KMS-11 (cell line): Measurements from ENCODE around the gene APH1A.
A peak's percentile ranks its signal among the peaks of the same experiment; 100 is the strongest.
"Not testable (repeated sequence)": the region's sequence is repeated elsewhere in the genome, so short reads cannot be mapped to it uniquely, and the experiment has no call there.

ENCODE experiments used
- H2AFZ ChIP-seq: fragments of 200-600 bp; sonication (generic); 2 replicates; pipeline ENCODE4 v1.6.1; 2016; ENCODE audit warnings: antibody characterized with exemption, mixed run types, low read depth
- H3K27ac ChIP-seq: fragments of 200-600 bp; sonication (generic); 2 replicates; pipeline ENCODE4 v1.6.1; 2016; ENCODE audit warnings: mild to moderate bottlenecking, mixed run types
- H3K27me3 ChIP-seq: fragments of 200-600 bp; sonication (generic); 2 replicates; pipeline ENCODE4 v1.6.1; 2017; ENCODE audit warnings: mild to moderate bottlenecking, low read depth, mixed run types, moderate library complexity; ENCODE audit not compliant: insufficient read depth
- H3K36me3 ChIP-seq: fragments of 200-600 bp; sonication (generic); 2 replicates; pipeline ENCODE4 v1.6.1; 2017; ENCODE audit warnings: mild to moderate bottlenecking, mixed run types; ENCODE audit not compliant: insufficient read depth
- H3K4me1 ChIP-seq: fragments of 200-600 bp; sonication (generic); 2 replicates; pipeline ENCODE4 v1.6.1; 2016; ENCODE audit warnings: mild to moderate bottlenecking, low read depth, mixed run types; ENCODE audit not compliant: poor library complexity, severe bottlenecking
- H3K4me2 ChIP-seq: fragments of 200-600 bp; sonication (generic); 2 replicates; pipeline ENCODE4 v1.7.0; 2016; ENCODE audit warnings: mild to moderate bottlenecking, mixed run types
- H3K4me3 ChIP-seq: fragments of 200-600 bp; sonication (generic); IDR thresholded peaks from 2 replicates; pipeline ENCODE4 v1.6.1; 2017; ENCODE audit warnings: low read depth, low read length, mixed read lengths; ENCODE audit not compliant: insufficient read depth
- H3K79me2 ChIP-seq: fragments of 200-600 bp; sonication (generic); 2 replicates; pipeline ENCODE4 v1.6.1; 2016; ENCODE audit warnings: low read depth, mixed run types; ENCODE audit not compliant: insufficient read depth
- H3K9ac ChIP-seq: fragments of 200-600 bp; sonication (generic); 2 replicates; pipeline ENCODE4 v1.6.1; 2016; ENCODE audit warnings: mild to moderate bottlenecking, mixed run types
- H4K20me1 ChIP-seq: fragments of 200-600 bp; sonication (generic); 2 replicates; pipeline ENCODE4 v1.6.1; 2016; ENCODE audit warnings: mild to moderate bottlenecking, mixed run types; ENCODE audit not compliant: insufficient read depth
- CTCF ChIP-seq: fragments of 200-600 bp; sonication (generic); conservative IDR thresholded peaks from 2 replicates; pipeline ENCODE4 v1.6.1; 2017; ENCODE audit warnings: low read depth, mild to moderate bottlenecking, antibody characterized with exemption, low read length, moderate library complexity, mixed read lengths

The APH1A gene

DNA sequence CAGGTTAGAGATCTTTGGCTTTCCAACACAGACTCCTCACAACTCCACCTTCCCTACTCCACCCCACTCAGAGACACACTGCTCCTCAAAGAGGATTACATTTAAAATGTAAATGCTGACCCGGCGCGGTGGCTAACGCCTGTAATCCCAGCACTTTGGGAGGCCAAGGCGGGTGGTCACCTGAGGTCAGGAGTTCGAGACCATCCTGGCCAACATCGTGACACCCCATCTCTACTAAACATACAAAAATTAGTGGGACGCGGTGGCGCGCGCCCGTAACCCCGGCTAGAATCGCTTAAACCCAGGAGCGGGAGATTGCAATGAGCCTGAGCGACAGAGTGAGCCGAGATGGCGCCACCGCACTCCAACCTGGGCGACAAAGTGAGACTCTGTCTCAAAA lies 31.1 kb downstream of the APH1A start:
- H3K4me3 ChIP-seq, result no peak overlapping the region
- no peak overlapping the region for H3K9ac ChIP-seq
- H3K36me3 ChIP-seq, result no peaks in the 10 kb centered on the region
- peak overlapping the region; percentile 86; the same call in 1 of the 2 replicates for H3K4me2 ChIP-seq
- H3K27ac ChIP-seq, result no peak overlapping the region
- no peak for TF ChIP-seq CTCF
- H3K27me3 ChIP-seq, result no peaks in the 10 kb centered on the region
- peaks cover 27% of the 10 kb centered on the region for H3K4me1 ChIP-seq
- peaks cover 28% of the 10 kb centered on the region for H3K79me2 ChIP-seq
- no peak overlapping the region for H2AFZ ChIP-seq
- H4K20me1 ChIP-seq, result peaks cover 9% of the 10 kb centered on the region; the same call in 1 of the 2 replicates

- peak overlapping the region; percentile 98 for H3K4me3 ChIP-seq
- H3K27me3 ChIP-seq, H4K20me1 ChIP-seq, H3K36me3 ChIP-seq: not testable (repeated sequence)
- H3K4me1 ChIP-seq, result peaks cover 30% of the 10 kb centered on the region
- peak overlapping the region; percentile 52 for H2AFZ ChIP-seq
- peak overlapping the region; percentile 86 for H3K4me2 ChIP-seq
- H3K27ac ChIP-seq, result peak overlapping the region; percentile 90
- H3K79me2 ChIP-seq, result peaks cover 34% of the 10 kb centered on the region
- H3K9ac ChIP-seq, result peak overlapping the region; percentile 86
These were observed 31.6 kb downstream of the APH1A start for GRCh38 chr1:150237176-150237575.

DNA sequence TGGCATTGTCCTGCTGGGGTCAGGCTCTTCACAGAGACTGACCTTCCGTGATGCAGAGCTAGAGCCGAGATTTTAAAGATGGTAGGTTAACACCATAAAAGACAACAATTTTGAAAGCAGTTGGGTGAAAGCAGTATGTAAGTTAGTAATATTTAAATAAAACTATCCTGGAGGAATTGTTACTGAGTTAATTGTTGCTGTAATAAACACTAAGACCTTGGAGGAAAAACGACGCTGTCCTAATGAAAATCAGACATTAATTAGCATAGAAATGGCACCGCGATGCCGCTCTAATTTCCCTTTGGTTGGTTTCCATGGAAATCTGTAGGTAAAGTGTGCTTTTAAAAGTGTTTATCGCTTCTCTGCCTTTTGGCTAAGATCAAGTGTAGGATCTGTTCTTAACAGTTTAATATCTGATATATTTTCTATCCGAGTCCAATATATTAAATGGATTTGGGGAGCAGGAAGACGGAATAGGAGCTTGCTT lies 32.2 kb downstream of the APH1A start:
- H3K27me3 ChIP-seq, result no peaks in the 10 kb centered on the region
- peak overlapping the region; percentile 86 for H3K9ac ChIP-seq
- H3K4me1 ChIP-seq, result peaks cover 30% of the 10 kb centered on the region
- peaks cover 9% of the 10 kb centered on the region; the same call in 1 of the 2 replicates for H4K20me1 ChIP-seq
- H3K79me2 ChIP-seq, result peaks cover 37% of the 10 kb centered on the region
- peak overlapping the region; percentile 86 for H3K4me2 ChIP-seq
- peak; percentile 52 for TF ChIP-seq CTCF
- H3K27ac ChIP-seq, result peak overlapping the region; percentile 90
- H3K4me3 ChIP-seq, result peak overlapping the region; percentile 98
- no peaks in the 10 kb centered on the region for H3K36me3 ChIP-seq
- peak overlapping the region; percentile 52 for H2AFZ ChIP-seq

DNA sequence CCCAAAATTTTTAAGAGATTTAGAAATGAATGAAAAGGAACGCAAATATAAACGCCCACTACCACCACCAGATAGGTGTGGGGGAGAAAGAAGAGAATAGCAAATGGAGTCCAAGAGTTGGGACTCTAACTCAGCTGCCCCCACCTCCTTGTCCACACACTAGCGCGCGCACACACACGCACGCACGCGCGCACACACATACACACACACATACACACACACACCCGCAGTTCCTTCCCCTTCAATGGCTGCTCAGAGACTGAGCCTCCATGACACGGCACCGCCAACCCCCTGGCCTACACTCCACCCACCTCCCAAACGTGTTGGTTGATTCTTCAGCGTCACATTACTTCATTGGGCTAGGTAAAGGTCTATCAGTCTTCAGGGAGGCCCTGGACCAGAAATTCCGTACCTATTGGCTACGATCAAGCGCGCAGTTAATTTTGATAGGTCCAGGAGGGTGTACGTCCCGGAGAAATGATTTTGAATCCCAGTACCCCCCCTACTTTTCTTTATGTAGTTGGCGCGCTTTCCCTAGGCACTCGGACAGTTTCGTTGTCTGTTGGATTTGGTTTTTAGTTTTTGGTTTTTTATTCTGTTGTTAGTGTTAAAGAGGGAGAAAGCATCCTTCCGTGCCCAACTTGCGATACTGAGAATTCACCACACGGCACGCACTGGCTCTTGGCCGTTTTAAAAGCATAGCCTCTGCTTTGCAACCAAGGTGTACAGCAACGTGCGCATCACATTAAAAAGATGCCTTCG lies 32.8 kb downstream of the APH1A start, which contains the start of gene ANP32E:
Gene ANP32E (minus strand): TSS at position 261 of the 762 bp plus-strand sequence. CDS start 326 bp downstream, outside the sequence.
- Histone ChIP-seq H3K4me1 (peaks cover 30% of the 10 kb centered on the region), H3K27me3 (no peaks in the 10 kb centered on the region), H2AFZ (peak within 1 kb of the TSS; percentile 53), H3K27ac (peak within 1 kb of the TSS; percentile 90), H3K4me3 (peak within 1 kb of the TSS; percentile 99), H3K36me3 (no peaks in the 10 kb centered on the region), H4K20me1 (peaks cover 9% of the 10 kb centered on the region; the same call in 1 of the 2 replicates), H3K79me2 (peaks cover 43% of the 10 kb centered on the region), H3K4me2 (peak within 1 kb of the TSS; percentile 86), H3K9ac (peak within 1 kb of the TSS; percentile 86)
- TF ChIP-seq CTCF, result peak; percentile 70; the same call in 1 of the 2 replicates
